AG09319 (cell line): ENCODE data around the gene PHOSPHO1.
"Not testable (repeated sequence)": the region's sequence is repeated elsewhere in the genome, so short reads cannot be mapped to it uniquely, and the experiment has no call there.

Source experiments
- DNase-seq: peaks from one replicate; pipeline ENCODE4 v3.0.0-alpha.2; 2010; ENCODE audit warnings: low read depth; ENCODE audit errors: extremely low read depth
- CTCF ChIP-seq: IDR thresholded peaks from 2 replicates; pipeline ENCODE4 v1.5.1; 2011; ENCODE audit warnings: low read depth, mild to moderate bottlenecking, inconsistent platforms, low read length, moderate library complexity

The PHOSPHO1 gene

GRCh38 chr17:49266233-49266632 lies 35.6 kb upstream of the PHOSPHO1 start:
- DNase-seq = no peak
- TF ChIP-seq CTCF = no peak

GRCh38 chr17:49261540-49261939 lies 31.0 kb upstream of the PHOSPHO1 start:
- not testable (repeated sequence) for DNase-seq

GRCh38 chr17:49260817-49261291 lies 30.3 kb upstream of the PHOSPHO1 start:
- DNase-seq = peak; percentile 46
- TF ChIP-seq CTCF = no peak

- no peak for TF ChIP-seq CTCF
- DNase-seq = no peak
Observed at GRCh38 chr17:49260011-49260816, 29.6 kb upstream of the PHOSPHO1 start.

GRCh38 chr17:49259663-49260010 lies 29.1 kb upstream of the PHOSPHO1 start:
- TF ChIP-seq CTCF = no peak
- no peak for DNase-seq

- DNase-seq = no peak
- TF ChIP-seq CTCF = no peak
Observed at GRCh38 chr17:49258394-49258793, 27.8 kb upstream of the PHOSPHO1 start.

GRCh38 chr17:49255125-49255524 lies 24.5 kb upstream of the PHOSPHO1 start:
- no peak for DNase-seq
- no peak for TF ChIP-seq CTCF

- TF ChIP-seq CTCF = no peak
- no peak for DNase-seq
Observed at GRCh38 chr17:49254066-49254465, 23.5 kb upstream of the PHOSPHO1 start.
